ENCODE measurements around the gene E2F2. TPM values are rescaled to one million over a fixed set of nuclear protein-coding genes. Genes with fewer than 3 reads are reported as not detected.

Gene E2F2
- total RNA-seq (2022) (6.2 and 8.1 TPM in 2 replicates), Bru-seq, nascent RNA (percentile 54 among the genes with signal in this experiment), BruChase-seq, experiment 1, labeled RNA remaining after a 6-hour chase (percentile 40 among the genes with signal in this experiment), BruChase-seq, experiment 2, labeled RNA remaining after a 2-hour chase (percentile 58 among the genes with signal in this experiment)
- long read RNA-seq, partial matches to known transcripts: 0 of 3 reads
- long read RNA-seq, other reads (novel, unspliced or antisense): 3 of 3 reads

DNA sequence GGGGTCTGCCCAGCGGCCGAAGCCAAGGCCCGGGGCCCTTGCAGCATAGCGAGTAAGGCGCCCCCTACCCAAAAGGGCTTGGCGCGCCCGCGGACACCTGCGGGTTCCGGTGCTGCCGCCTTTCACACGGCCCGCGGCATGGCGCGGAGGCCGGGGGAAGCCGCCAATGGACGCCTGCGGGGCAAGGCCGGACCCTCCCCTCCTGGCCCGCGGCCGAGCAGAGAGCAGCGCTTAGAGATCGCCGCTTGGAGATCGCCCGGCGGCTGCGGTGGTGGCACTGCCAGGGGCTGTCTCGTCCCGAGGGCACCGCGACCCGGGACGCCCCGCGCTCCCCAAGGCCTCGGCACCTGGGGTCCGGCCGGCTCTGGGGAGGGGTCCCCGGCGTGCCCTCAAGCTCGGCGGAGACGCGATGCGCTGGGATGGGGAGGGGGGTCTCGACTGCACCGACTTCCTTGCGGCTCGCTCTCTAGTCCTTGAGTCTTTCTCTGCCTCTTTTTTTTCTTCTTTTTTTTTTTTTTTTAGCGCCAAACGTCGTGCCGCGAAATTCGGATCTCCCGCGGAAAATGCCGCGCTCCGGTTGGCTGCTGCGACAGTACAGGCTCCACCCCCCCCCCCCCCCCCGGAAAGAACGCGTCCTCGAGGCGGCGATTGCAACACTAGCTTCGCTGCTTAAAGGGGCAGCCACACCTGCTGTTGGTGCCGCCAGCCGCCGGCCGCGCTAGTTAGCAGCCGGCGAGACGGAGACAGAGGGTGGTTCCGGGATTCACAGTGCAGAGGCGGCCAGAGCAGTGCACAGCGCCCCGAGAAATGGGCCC, at the start of gene E2F2:
Gene E2F2 (minus strand): TSS at position 487 of the 815 bp plus-strand sequence. CDS start 440 bp downstream, at position 47.
- Mint-ChIP-seq H3K9me3 (ENCODE audit: low read depth, unreplicated experiment) (no peaks in the 10 kb centered on the region), H3K27me3 (ENCODE audit: unreplicated experiment) (no peaks in the 10 kb centered on the region), H3K27ac (ENCODE audit: unreplicated experiment) (peak within 1 kb of the TSS; percentile 86), H3K4me1 (ENCODE audit: low read depth, unreplicated experiment) (peaks cover 33% of the 10 kb centered on the region), H3K4me3 (ENCODE audit: low read depth, unreplicated experiment) (peak within 1 kb of the TSS; percentile 77), H3K36me3 (ENCODE audit: insufficient read depth, unreplicated experiment) (peaks cover 19% of the 10 kb centered on the region)
- peak; percentile 68 for DNase-seq
- CTCF ChIA-PET: interaction anchor here (0.6 to 1.0 kb wide), 5 partner anchors 9 to 314 kb away, joined by 3 to 7 read pairs (median 4); partner anchors contain the start of gene HTR1D
- intact Hi-C loops (cut with micrococcal nuclease; ENCODE audit: unreplicated experiment): loop anchor here (10.0 kb wide), 1 partner anchor 316 kb away; the partner anchor contains the start of gene HTR1D
- no peak for TF ChIP-seq CTCF (IDR thresholded peaks at IDR 0.05; ENCODE audit: unreplicated experiment)
- no TSS peak for BruUV-seq (replicated peaks)

DNA sequence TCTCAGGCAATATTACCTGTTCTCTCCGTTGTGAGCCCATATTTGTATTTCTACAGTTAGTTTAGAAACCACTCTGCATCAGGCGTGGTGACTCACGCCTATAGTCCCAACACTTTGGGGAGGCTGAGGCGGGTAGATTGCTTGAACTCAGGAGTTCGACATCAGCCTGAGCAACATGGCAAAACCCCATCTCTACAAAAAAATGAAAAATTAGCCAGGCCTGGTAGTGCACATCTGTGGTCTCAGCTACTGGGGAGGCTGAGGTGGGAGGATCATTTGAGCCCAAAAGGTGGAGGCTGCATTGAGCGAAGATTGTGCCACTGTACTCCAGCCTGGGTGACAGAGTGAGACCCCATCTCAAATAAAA, 47.9 kb upstream of the E2F2 start:
- Mint-ChIP-seq H3K4me3 (ENCODE audit: low read depth, unreplicated experiment) (no peak overlapping the region), H3K27me3 (ENCODE audit: unreplicated experiment) (no peaks in the 10 kb centered on the region), H3K36me3 (ENCODE audit: insufficient read depth, unreplicated experiment) (no peaks in the 10 kb centered on the region), H3K4me1 (ENCODE audit: low read depth, unreplicated experiment) (peaks cover 38% of the 10 kb centered on the region), H3K27ac (ENCODE audit: unreplicated experiment) (no peak overlapping the region), H3K9me3 (ENCODE audit: low read depth, unreplicated experiment) (no peaks in the 10 kb centered on the region)
- no TSS peak for BruUV-seq (replicated peaks)
- TF ChIP-seq CTCF (IDR thresholded peaks at IDR 0.05; ENCODE audit: unreplicated experiment): no peak
- intact Hi-C loops (cut with micrococcal nuclease; ENCODE audit: unreplicated experiment): no loop called here
- CTCF ChIA-PET: no interaction called here
- no peak for DNase-seq

DNA sequence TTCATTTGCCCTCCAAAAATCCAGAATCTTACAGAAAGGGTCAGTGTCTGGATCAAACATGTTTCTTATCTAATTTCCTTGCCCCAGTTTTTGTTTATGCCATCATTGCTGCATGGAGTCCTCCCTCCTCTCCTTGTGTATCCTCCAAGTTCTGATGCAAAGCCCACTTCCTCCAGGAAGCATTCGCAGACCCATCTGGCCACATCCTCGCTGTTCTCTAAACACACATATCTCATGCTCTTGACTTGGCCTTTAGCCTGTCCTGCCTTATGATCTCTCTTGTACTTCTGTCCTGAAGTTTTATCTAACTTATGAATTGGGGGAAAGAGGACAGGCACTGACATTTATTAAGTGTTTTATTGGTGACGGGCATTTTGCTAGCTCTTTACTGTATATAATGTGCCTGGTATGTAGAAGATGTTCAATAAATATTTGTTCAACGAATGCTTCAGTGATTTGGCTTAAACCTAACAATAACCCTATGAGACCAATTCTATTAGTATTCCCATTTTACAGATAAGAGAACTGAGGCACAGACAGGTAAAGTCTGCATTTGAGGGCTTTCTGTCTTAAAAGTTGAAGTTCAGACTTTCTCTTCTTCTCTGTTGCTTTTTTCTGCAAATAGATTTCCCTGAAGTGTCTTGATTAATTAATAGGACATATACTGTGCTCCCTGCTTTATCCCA, 47.4 kb upstream of the E2F2 start:
- Mint-ChIP-seq H3K27ac (ENCODE audit: unreplicated experiment) (no peak overlapping the region), H3K4me3 (ENCODE audit: low read depth, unreplicated experiment) (no peak overlapping the region), H3K9me3 (ENCODE audit: low read depth, unreplicated experiment) (no peaks in the 10 kb centered on the region), H3K4me1 (ENCODE audit: low read depth, unreplicated experiment) (peaks cover 38% of the 10 kb centered on the region), H3K27me3 (ENCODE audit: unreplicated experiment) (no peaks in the 10 kb centered on the region), H3K36me3 (ENCODE audit: insufficient read depth, unreplicated experiment) (no peaks in the 10 kb centered on the region)
- CTCF ChIA-PET: no interaction called here
- no peak for DNase-seq
- intact Hi-C loops (cut with micrococcal nuclease; ENCODE audit: unreplicated experiment): no loop called here
- TF ChIP-seq CTCF (IDR thresholded peaks at IDR 0.05; ENCODE audit: unreplicated experiment): no peak
- no TSS peak for BruUV-seq (replicated peaks)
